KMS-11 (cell line): Measurements from ENCODE around the gene POT1.

Experiments
- H2AFZ ChIP-seq: fragments of 200-600 bp; sonication (generic); 2 replicates; pipeline ENCODE4 v1.6.1; 2016; ENCODE audit warnings: antibody characterized with exemption, mixed run types, low read depth
- H3K27ac ChIP-seq: fragments of 200-600 bp; sonication (generic); 2 replicates; pipeline ENCODE4 v1.6.1; 2016; ENCODE audit warnings: mild to moderate bottlenecking, mixed run types
- H3K27me3 ChIP-seq: fragments of 200-600 bp; sonication (generic); 2 replicates; pipeline ENCODE4 v1.6.1; 2017; ENCODE audit warnings: mild to moderate bottlenecking, low read depth, mixed run types, moderate library complexity; ENCODE audit not compliant: insufficient read depth
- H3K36me3 ChIP-seq: fragments of 200-600 bp; sonication (generic); 2 replicates; pipeline ENCODE4 v1.6.1; 2017; ENCODE audit warnings: mild to moderate bottlenecking, mixed run types; ENCODE audit not compliant: insufficient read depth
- H3K4me1 ChIP-seq: fragments of 200-600 bp; sonication (generic); 2 replicates; pipeline ENCODE4 v1.6.1; 2016; ENCODE audit warnings: mild to moderate bottlenecking, low read depth, mixed run types; ENCODE audit not compliant: poor library complexity, severe bottlenecking
- H3K4me2 ChIP-seq: fragments of 200-600 bp; sonication (generic); 2 replicates; pipeline ENCODE4 v1.7.0; 2016; ENCODE audit warnings: mild to moderate bottlenecking, mixed run types
- H3K4me3 ChIP-seq: fragments of 200-600 bp; sonication (generic); IDR thresholded peaks from 2 replicates; pipeline ENCODE4 v1.6.1; 2017; ENCODE audit warnings: low read depth, low read length, mixed read lengths; ENCODE audit not compliant: insufficient read depth
- H3K79me2 ChIP-seq: fragments of 200-600 bp; sonication (generic); 2 replicates; pipeline ENCODE4 v1.6.1; 2016; ENCODE audit warnings: low read depth, mixed run types; ENCODE audit not compliant: insufficient read depth
- H3K9ac ChIP-seq: fragments of 200-600 bp; sonication (generic); 2 replicates; pipeline ENCODE4 v1.6.1; 2016; ENCODE audit warnings: mild to moderate bottlenecking, mixed run types
- H4K20me1 ChIP-seq: fragments of 200-600 bp; sonication (generic); 2 replicates; pipeline ENCODE4 v1.6.1; 2016; ENCODE audit warnings: mild to moderate bottlenecking, mixed run types; ENCODE audit not compliant: insufficient read depth
- TF ChIP-seq, protein P1 (sequence below): fragments of 200-600 bp; sonication (generic); conservative IDR thresholded peaks from 2 replicates; pipeline ENCODE4 v1.6.1; 2017; ENCODE audit warnings: low read depth, mild to moderate bottlenecking, antibody characterized with exemption, low read length, moderate library complexity, mixed read lengths

POT1 gene

GRCh38 chr7:124780056-124780455 lies 149.6 kb downstream of the POT1 start:
- H3K27me3 ChIP-seq = no peaks in the 10 kb centered on the region
- TF ChIP-seq, protein P1, sequence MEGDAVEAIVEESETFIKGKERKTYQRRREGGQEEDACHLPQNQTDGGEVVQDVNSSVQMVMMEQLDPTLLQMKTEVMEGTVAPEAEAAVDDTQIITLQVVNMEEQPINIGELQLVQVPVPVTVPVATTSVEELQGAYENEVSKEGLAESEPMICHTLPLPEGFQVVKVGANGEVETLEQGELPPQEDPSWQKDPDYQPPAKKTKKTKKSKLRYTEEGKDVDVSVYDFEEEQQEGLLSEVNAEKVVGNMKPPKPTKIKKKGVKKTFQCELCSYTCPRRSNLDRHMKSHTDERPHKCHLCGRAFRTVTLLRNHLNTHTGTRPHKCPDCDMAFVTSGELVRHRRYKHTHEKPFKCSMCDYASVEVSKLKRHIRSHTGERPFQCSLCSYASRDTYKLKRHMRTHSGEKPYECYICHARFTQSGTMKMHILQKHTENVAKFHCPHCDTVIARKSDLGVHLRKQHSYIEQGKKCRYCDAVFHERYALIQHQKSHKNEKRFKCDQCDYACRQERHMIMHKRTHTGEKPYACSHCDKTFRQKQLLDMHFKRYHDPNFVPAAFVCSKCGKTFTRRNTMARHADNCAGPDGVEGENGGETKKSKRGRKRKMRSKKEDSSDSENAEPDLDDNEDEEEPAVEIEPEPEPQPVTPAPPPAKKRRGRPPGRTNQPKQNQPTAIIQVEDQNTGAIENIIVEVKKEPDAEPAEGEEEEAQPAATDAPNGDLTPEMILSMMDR = no peak
- H3K79me2 ChIP-seq = no peaks in the 10 kb centered on the region
- H3K4me2 ChIP-seq = no peak overlapping the region
- no peaks in the 10 kb centered on the region for H3K36me3 ChIP-seq
- H2AFZ ChIP-seq = no peak overlapping the region
- H3K27ac ChIP-seq = no peak overlapping the region
- no peak overlapping the region for H3K4me3 ChIP-seq
- H3K9ac ChIP-seq = no peak overlapping the region
- no peaks in the 10 kb centered on the region for H3K4me1 ChIP-seq
- H4K20me1 ChIP-seq = no peaks in the 10 kb centered on the region

- no peaks in the 10 kb centered on the region for H3K27me3 ChIP-seq
- no peaks in the 10 kb centered on the region for H4K20me1 ChIP-seq
- TF ChIP-seq, protein P1 = no peak
- H3K9ac ChIP-seq = no peak overlapping the region
- no peak overlapping the region for H3K4me3 ChIP-seq
- H3K4me2 ChIP-seq = no peak overlapping the region
- H3K79me2 ChIP-seq = no peaks in the 10 kb centered on the region
- H3K4me1 ChIP-seq = no peaks in the 10 kb centered on the region
- no peak overlapping the region for H3K27ac ChIP-seq
- no peak overlapping the region for H2AFZ ChIP-seq
- no peaks in the 10 kb centered on the region for H3K36me3 ChIP-seq
Observed at GRCh38 chr7:124779620-124780019, 150.0 kb downstream of the POT1 start.

GRCh38 chr7:124779194-124779593 lies 150.4 kb downstream of the POT1 start:
- H4K20me1 ChIP-seq = no peaks in the 10 kb centered on the region
- no peaks in the 10 kb centered on the region for H3K36me3 ChIP-seq
- TF ChIP-seq, protein P1 = no peak
- H3K4me1 ChIP-seq = no peaks in the 10 kb centered on the region
- H3K27ac ChIP-seq = no peak overlapping the region
- H3K4me3 ChIP-seq = no peak overlapping the region
- no peaks in the 10 kb centered on the region for H3K79me2 ChIP-seq
- H3K27me3 ChIP-seq = no peaks in the 10 kb centered on the region
- no peak overlapping the region for H3K4me2 ChIP-seq
- H2AFZ ChIP-seq = no peak overlapping the region
- no peak overlapping the region for H3K9ac ChIP-seq

GRCh38 chr7:124777268-124777667 lies 152.4 kb downstream of the POT1 start:
- H3K27ac ChIP-seq = no peak overlapping the region
- no peaks in the 10 kb centered on the region for H3K36me3 ChIP-seq
- no peak overlapping the region for H3K4me2 ChIP-seq
- H3K79me2 ChIP-seq = no peaks in the 10 kb centered on the region
- H3K4me3 ChIP-seq = no peak overlapping the region
- H3K4me1 ChIP-seq = no peaks in the 10 kb centered on the region
- no peaks in the 10 kb centered on the region for H3K27me3 ChIP-seq
- H2AFZ ChIP-seq = no peak overlapping the region
- TF ChIP-seq, protein P1 = no peak
- no peaks in the 10 kb centered on the region for H4K20me1 ChIP-seq
- no peak overlapping the region for H3K9ac ChIP-seq
